D721Med (cell line): ENCODE measurements around the gene PRPF38B.
"Not testable (repeated sequence)": the region's sequence is repeated elsewhere in the genome, so short reads cannot be mapped to it uniquely, and the experiment has no call there.

Source experiments
- DNase-seq: peaks from one replicate; pipeline ENCODE4 v3.0.0; 2011; ENCODE audit warnings: low spot score; ENCODE audit not compliant: insufficient read length
- FAIRE-seq: peaks from 2 replicates; lab custom pipeline; 2011; peaks lifted over from hg19 to GRCh38; lab: Jason Lieb, UNC
- TF ChIP-seq, protein P1 (sequence below): IDR thresholded peaks from 2 replicates; pipeline ENCODE4 v1.5.1; 2012; ENCODE audit warnings: mild to moderate bottlenecking, control low read depth; ENCODE audit not compliant: insufficient read depth; ENCODE audit errors: missing control alignments

Gene PRPF38B

DNA sequence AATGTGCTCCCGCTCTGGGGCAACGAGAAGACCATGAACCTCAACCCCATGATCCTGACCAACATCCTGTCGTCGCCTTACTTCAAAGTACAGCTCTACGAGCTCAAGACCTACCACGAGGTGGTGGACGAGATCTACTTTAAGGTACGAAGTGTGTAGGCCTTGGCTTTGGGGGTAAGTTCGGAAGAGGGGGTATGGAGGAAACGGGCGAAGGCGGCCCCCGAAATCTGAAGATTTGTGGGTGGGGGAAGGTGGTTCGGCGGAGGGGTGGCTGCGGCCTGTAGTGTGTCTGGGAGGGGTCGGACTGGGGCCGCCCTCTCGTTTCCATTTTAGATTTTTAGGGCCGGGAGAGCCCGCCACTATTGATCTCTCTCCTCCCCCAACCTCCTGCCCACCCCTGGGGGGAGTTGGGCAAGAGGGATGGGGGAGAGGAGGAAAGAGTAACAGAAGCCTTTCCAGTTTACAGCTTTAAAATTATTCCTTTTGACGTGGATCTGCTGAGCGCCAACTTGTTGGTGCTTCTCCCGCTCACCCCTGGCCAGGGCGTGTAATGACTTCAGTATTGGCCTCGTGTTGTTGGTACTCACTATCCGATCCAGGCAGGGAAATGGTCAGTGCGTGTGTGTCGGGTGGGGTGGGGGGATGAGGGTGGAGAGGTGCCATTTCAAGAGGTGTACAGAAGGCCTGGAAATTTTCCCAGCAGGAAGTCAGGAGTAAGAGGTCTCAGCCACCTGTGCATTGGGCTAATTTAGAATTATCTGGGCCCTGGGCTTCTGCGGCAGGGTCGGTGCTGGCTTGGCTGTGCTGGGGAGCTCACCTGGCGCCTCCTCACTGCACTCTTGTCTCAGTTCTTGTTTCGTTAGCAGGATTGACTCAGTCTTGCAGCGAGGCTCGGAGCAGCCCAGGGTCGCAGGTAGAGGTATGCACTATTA is 880 bp downstream of the PRPF38B start:
- no peak for DNase-seq
- TF ChIP-seq, protein P1, sequence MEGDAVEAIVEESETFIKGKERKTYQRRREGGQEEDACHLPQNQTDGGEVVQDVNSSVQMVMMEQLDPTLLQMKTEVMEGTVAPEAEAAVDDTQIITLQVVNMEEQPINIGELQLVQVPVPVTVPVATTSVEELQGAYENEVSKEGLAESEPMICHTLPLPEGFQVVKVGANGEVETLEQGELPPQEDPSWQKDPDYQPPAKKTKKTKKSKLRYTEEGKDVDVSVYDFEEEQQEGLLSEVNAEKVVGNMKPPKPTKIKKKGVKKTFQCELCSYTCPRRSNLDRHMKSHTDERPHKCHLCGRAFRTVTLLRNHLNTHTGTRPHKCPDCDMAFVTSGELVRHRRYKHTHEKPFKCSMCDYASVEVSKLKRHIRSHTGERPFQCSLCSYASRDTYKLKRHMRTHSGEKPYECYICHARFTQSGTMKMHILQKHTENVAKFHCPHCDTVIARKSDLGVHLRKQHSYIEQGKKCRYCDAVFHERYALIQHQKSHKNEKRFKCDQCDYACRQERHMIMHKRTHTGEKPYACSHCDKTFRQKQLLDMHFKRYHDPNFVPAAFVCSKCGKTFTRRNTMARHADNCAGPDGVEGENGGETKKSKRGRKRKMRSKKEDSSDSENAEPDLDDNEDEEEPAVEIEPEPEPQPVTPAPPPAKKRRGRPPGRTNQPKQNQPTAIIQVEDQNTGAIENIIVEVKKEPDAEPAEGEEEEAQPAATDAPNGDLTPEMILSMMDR = peak; percentile 31
- no peak for FAIRE-seq

DNA sequence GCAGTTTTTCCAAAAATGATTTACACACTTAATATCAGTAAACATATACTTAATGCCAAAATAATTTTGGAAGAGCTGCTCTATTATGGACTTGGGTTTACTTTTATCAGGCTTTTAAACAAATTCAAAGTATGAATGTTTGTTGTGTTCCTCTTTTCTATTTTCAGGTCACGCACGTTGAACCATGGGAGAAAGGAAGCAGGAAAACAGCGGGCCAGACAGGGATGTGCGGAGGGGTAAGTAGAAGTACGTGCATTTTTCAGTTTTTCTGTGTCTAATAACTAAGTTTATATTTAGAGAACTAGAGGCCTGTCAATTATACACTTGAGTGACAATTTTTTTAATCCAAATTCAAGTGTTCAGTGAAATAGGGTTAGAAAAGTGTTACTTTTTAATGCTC is 3.4 kb downstream of the PRPF38B start:
- TF ChIP-seq, protein P1 = no peak
- FAIRE-seq (no peak), DNase-seq (no peak)

DNA sequence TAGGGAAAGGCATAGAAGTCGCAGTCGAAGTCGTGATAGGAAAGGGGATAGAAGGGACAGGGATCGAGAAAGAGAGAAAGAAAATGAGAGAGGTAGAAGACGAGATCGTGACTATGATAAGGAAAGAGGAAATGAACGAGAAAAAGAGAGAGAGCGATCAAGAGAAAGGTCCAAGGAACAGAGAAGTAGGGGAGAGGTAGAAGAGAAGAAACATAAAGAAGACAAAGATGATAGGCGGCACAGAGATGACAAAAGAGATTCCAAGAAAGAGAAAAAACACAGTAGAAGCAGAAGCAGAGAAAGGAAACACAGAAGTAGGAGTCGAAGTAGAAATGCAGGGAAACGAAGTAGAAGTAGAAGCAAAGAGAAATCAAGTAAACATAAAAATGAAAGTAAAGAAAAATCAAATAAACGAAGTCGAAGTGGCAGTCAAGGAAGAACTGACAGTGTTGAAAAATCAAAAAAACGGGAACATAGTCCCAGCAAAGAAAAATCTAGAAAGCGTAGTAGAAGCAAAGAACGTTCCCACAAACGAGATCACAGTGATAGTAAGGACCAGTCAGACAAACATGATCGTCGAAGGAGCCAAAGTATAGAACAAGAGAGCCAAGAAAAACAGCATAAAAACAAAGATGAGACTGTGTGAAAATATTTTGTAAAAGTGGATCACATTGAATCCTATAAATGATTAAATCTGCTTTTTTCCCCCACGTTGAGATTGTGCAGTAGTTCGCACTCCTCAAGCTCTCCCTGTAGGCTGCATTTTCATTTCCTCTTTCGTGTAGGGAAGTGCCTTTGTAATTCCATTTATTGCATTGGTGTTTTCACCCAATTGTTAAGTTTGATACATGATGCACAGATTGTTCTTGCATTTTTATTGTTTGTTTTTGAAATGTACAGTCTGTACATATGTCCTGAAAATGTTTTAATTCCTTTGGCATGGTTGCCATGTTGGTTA is 7.5 kb downstream of the PRPF38B start:
- TF ChIP-seq, protein P1 = no peak
- FAIRE-seq (no peak), DNase-seq (no peak)

DNA sequence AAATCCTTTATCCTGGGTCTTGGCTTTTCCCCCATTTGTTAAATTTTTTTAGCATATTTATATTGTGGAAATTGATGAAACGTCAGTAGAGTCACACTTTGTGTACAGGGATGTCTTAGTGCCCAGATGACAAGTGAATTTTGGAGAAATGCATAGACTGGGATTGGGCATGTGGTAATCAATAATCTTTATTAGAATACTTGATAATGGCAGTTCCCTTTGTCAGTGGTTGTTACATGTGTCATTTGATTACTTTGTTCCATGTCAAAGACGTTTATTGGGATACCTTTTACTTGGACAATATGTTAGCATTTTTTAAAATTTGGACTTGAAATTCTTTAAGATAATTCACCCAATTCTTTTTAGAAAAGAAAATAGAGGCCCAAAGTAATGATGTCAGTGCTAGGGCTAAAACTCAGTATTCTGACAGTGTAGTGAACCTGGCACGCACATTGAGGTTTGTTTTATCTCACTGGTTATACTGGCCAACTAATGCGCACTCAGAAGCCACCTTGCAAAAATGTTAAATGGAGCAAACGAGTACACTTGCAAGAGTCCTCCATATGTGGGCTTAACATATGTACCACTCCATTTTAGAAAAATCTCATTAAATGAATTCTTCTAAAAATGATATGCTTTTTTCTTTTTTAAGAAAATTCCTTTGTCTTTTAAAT is 9.2 kb downstream of the PRPF38B start:
- DNase-seq (no peak), FAIRE-seq (no peak)
- TF ChIP-seq, protein P1 = no peak

DNA sequence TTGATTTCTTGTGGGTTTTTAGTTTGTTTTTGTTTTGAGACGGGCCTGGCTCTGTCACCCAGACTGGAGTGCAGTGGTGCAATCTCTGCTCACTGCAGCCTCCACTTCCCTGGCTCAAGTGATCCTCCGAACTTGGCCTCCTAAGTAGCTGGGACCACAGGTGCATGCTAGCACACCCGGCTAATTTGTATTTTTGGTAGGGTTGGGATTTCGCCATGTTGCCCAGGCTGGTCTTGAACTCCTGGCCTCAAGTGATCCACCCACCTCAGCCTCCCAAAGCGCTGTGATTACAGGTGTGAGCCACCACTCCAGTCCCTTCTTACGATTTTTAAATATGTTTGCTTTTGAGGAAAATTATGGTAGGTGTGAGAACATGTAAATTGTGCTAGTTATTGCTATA is 10.0 kb downstream of the PRPF38B start:
- DNase-seq, FAIRE-seq: not testable (repeated sequence)

DNA sequence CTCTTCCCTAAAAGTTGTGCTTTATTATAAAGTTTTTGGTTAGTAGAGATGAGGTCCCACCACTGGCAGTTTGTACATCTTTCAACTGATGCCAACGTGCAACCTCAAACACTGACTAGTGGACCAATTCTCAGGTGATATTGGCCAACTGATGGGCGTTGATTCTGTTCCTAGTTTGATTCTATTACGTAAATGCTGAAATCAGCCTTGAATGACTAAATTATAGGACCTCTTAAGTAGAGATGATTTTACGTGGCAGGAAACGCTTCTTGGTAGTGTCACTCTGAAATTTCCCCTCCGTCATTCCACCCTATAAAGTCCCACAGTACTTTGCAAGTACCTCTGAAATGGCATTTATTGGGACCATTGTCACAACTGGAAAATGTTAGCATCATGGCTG is 11.8 kb downstream of the PRPF38B start:
- no peak for DNase-seq
- no peak for FAIRE-seq
- TF ChIP-seq, protein P1 = no peak

DNA sequence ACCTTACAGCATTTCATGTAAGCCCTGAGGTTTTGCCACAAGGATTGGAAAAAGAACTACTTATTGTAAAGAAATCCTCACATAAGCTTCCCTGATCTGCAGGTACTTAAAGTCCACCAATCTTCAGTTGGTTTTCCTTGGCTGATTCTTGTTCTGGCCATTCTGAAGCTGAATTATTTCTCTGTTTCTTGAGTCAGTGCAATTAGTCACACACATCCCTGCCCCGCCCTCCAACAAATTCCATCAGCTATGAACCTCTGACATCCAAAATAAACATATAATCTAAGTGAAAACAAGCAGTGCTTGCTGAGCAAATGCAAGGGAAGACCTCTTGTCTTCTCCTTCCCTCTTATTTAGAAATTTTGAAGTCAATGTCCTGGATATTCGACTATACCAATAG is 12.4 kb downstream of the PRPF38B start:
- no peak for FAIRE-seq
- TF ChIP-seq, protein P1 = no peak
- DNase-seq = no peak
